ENCODE measurements around the gene SPANXN1. TPM values are rescaled to one million over a fixed set of nuclear protein-coding genes. Genes with fewer than 3 reads are reported as not detected.
"Not testable (repeated sequence)": the region's sequence is repeated elsewhere in the genome, so short reads cannot be mapped to it uniquely, and the experiment has no call there.

Gene SPANXN1, protein sequence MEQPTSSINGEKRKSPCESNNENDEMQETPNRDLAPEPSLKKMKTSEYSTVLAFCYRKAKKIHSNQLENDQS
- not detected for polyA plus RNA-seq (ENCODE audit: insufficient read length in 4 of 4)

GRCh38 chrX:145247203-145247602 lies at the start of gene SPANXN1:
Gene SPANXN1 (plus strand): TSS chrX:145247503. CDS start chrX:145247587, 84 bp downstream.
- not testable (repeated sequence) for DNase-seq (ENCODE audit: low read depth in 4 of 4, low spot score in 3 of 4)

DNA sequence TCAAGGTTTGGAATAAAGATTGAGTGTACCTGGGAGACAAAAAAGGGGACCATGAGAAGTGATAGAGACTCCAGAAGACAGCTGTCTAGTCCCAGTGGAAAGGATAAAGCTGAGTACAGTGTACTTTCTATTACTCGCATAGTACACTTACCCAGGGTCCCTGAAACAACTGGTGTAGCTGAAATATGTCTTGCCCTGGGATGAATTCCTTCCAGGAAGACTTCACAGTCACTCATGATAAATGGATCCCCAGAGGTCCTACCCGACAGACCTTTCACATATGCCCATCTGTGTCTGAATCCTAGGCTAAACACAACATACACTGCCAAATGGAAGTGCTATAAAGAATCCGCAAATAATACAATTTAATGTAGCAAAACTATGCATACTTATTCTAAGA lies 48.2 kb upstream of the SPANXN1 start:
- DNase-seq (ENCODE audit: low read depth in 4 of 4, low spot score in 3 of 4): no peak

- DNase-seq (ENCODE audit: low read depth in 4 of 4, low spot score in 3 of 4): no peak
Measured at GRCh38 chrX:145213504-145213903, 33.8 kb upstream of the SPANXN1 start.

DNA sequence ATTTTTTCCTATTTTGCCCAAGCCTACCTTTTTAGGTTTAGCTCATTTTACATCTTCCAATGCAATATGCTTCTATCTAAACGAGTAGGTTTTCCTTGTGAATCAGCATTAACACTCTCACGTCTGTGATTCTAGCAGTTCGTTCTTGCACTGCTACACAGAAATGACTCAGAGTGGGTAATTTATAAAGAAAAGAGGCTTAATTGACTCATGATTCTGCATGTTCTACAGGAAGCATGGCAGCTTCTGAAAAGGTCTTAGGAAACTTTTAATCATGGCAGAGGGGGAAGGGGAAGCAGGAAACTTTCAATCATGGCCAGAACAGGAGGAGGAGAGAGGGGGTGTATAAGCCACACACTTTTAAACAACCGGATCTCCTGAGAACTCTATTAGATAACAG lies 44.9 kb downstream of the SPANXN1 start:
- DNase-seq (ENCODE audit: low read depth in 4 of 4, low spot score in 3 of 4): no peak
